Measurements from ENCODE around the gene NR3C2. TPM values are rescaled to one million over a fixed set of nuclear protein-coding genes. Genes with fewer than 3 reads are reported as not detected.

NR3C2 gene
- total RNA-seq, 2 donors from 2014 or later = 41.0 to 42.5 TPM

GRCh38 chr4:148376151-148376550 is 66.1 kb downstream of the NR3C2 start:
- H3K9me3 ChIP-seq (ENCODE audit: control insufficient read depth, low read length, poor library complexity, severe bottlenecking) = no peaks in the 10 kb centered on the region
- H3K36me3 Mint-ChIP-seq (ENCODE audit: low read depth) = peaks cover 5% of the 10 kb centered on the region
- H3K27me3 Mint-ChIP-seq = no peaks in the 10 kb centered on the region
- H3K27ac Mint-ChIP-seq = peak overlapping the region; percentile 95
- ATAC-seq (peak; percentile 85), DNase-seq (peak in 1 of 3 donors; percentile 9)
- peak overlapping the region; percentile 82 for H3K4me3 Mint-ChIP-seq
- peaks cover 22% of the 10 kb centered on the region for H3K4me1 Mint-ChIP-seq

GRCh38 chr4:148375584-148375983 is 66.6 kb downstream of the NR3C2 start:
- Mint-ChIP-seq H3K27me3 (no peaks in the 10 kb centered on the region), H3K4me3 (no peak overlapping the region), H3K36me3 (ENCODE audit: low read depth) (peaks cover 5% of the 10 kb centered on the region), H3K27ac (peak overlapping the region; percentile 95), H3K4me1 (peaks cover 24% of the 10 kb centered on the region)
- no peak for DNase-seq
- H3K9me3 ChIP-seq (ENCODE audit: control insufficient read depth, low read length, poor library complexity, severe bottlenecking) = no peaks in the 10 kb centered on the region
- peak; percentile 23 for ATAC-seq

GRCh38 chr4:148373093-148373492 is 69.1 kb downstream of the NR3C2 start:
- H3K4me3 Mint-ChIP-seq = no peak overlapping the region
- peaks cover 23% of the 10 kb centered on the region for H3K4me1 Mint-ChIP-seq
- DNase-seq (no peak), ATAC-seq (no peak)
- H3K36me3 Mint-ChIP-seq (ENCODE audit: low read depth) = peaks cover 5% of the 10 kb centered on the region
- no peaks in the 10 kb centered on the region for H3K27me3 Mint-ChIP-seq
- H3K27ac Mint-ChIP-seq = peak overlapping the region; percentile 19
- H3K9me3 ChIP-seq (ENCODE audit: control insufficient read depth, low read length, poor library complexity, severe bottlenecking) = no peaks in the 10 kb centered on the region

GRCh38 chr4:148369919-148370318 is 72.3 kb downstream of the NR3C2 start:
- Mint-ChIP-seq H3K4me3 (no peak overlapping the region), H3K27ac (no peak overlapping the region), H3K4me1 (peaks cover 13% of the 10 kb centered on the region), H3K36me3 (ENCODE audit: low read depth) (no peaks in the 10 kb centered on the region), H3K27me3 (no peaks in the 10 kb centered on the region)
- DNase-seq = no peak
- ATAC-seq = no peak
- no peaks in the 10 kb centered on the region for H3K9me3 ChIP-seq (ENCODE audit: control insufficient read depth, low read length, poor library complexity, severe bottlenecking)

GRCh38 chr4:148367756-148368155 is 74.5 kb downstream of the NR3C2 start:
- no peaks in the 10 kb centered on the region for H3K9me3 ChIP-seq (ENCODE audit: control insufficient read depth, low read length, poor library complexity, severe bottlenecking)
- Mint-ChIP-seq H3K4me1 (peaks cover 14% of the 10 kb centered on the region), H3K27me3 (no peaks in the 10 kb centered on the region), H3K36me3 (ENCODE audit: low read depth) (no peaks in the 10 kb centered on the region), H3K4me3 (peak overlapping the region; percentile 1), H3K27ac (peak overlapping the region; percentile 10)
- peak; percentile 55 for ATAC-seq
- DNase-seq = no peak

- no peaks in the 10 kb centered on the region for H3K27me3 Mint-ChIP-seq
- ATAC-seq (no peak), DNase-seq (no peak)
- peaks cover 18% of the 10 kb centered on the region for H3K4me1 Mint-ChIP-seq
- no peak overlapping the region for H3K4me3 Mint-ChIP-seq
- no peaks in the 10 kb centered on the region for H3K9me3 ChIP-seq (ENCODE audit: control insufficient read depth, low read length, poor library complexity, severe bottlenecking)
- H3K27ac Mint-ChIP-seq = peak overlapping the region; percentile 41
- H3K36me3 Mint-ChIP-seq (ENCODE audit: low read depth) = no peaks in the 10 kb centered on the region
Measured at GRCh38 chr4:148366251-148366650, 76.0 kb downstream of the NR3C2 start.

- H3K9me3 ChIP-seq (ENCODE audit: control insufficient read depth, low read length, poor library complexity, severe bottlenecking) = no peaks in the 10 kb centered on the region
- Mint-ChIP-seq H3K4me1 (peaks cover 20% of the 10 kb centered on the region), H3K27me3 (no peaks in the 10 kb centered on the region), H3K4me3 (no peak overlapping the region), H3K27ac (no peak overlapping the region), H3K36me3 (ENCODE audit: low read depth) (no peaks in the 10 kb centered on the region)
- DNase-seq = no peak
- no peak for ATAC-seq
Measured at GRCh38 chr4:148364525-148364924, 77.7 kb downstream of the NR3C2 start.

GRCh38 chr4:148359769-148360168 is 82.4 kb downstream of the NR3C2 start:
- H3K36me3 Mint-ChIP-seq (ENCODE audit: low read depth) = no peaks in the 10 kb centered on the region
- H3K27ac Mint-ChIP-seq = peak overlapping the region; percentile 72
- DNase-seq (no peak), ATAC-seq (no peak)
- H3K4me3 Mint-ChIP-seq = no peak overlapping the region
- H3K9me3 ChIP-seq (ENCODE audit: control insufficient read depth, low read length, poor library complexity, severe bottlenecking) = no peaks in the 10 kb centered on the region
- H3K4me1 Mint-ChIP-seq = peaks cover 26% of the 10 kb centered on the region
- no peaks in the 10 kb centered on the region for H3K27me3 Mint-ChIP-seq

GRCh38 chr4:148355442-148356123 is 86.6 kb downstream of the NR3C2 start:
- Mint-ChIP-seq H3K36me3 (ENCODE audit: low read depth) (no peaks in the 10 kb centered on the region), H3K4me3 (peak overlapping the region; percentile 80), H3K4me1 (peaks cover 25% of the 10 kb centered on the region), H3K27me3 (no peaks in the 10 kb centered on the region), H3K27ac (peak overlapping the region; percentile 93)
- ATAC-seq = peak; percentile 63
- no peak for DNase-seq
- no peaks in the 10 kb centered on the region for H3K9me3 ChIP-seq (ENCODE audit: control insufficient read depth, low read length, poor library complexity, severe bottlenecking)

GRCh38 chr4:148354186-148354585 is 88.0 kb downstream of the NR3C2 start:
- Mint-ChIP-seq H3K36me3 (ENCODE audit: low read depth) (no peaks in the 10 kb centered on the region), H3K4me3 (no peak overlapping the region), H3K27me3 (no peaks in the 10 kb centered on the region), H3K4me1 (peaks cover 28% of the 10 kb centered on the region), H3K27ac (no peak overlapping the region)
- ATAC-seq (no peak), DNase-seq (no peak)
- H3K9me3 ChIP-seq (ENCODE audit: control insufficient read depth, low read length, poor library complexity, severe bottlenecking) = no peaks in the 10 kb centered on the region

- Mint-ChIP-seq H3K4me1 (peaks cover 28% of the 10 kb centered on the region), H3K4me3 (no peak overlapping the region), H3K36me3 (ENCODE audit: low read depth) (no peaks in the 10 kb centered on the region), H3K27me3 (no peaks in the 10 kb centered on the region), H3K27ac (no peak overlapping the region)
- no peaks in the 10 kb centered on the region for H3K9me3 ChIP-seq (ENCODE audit: control insufficient read depth, low read length, poor library complexity, severe bottlenecking)
- ATAC-seq (no peak), DNase-seq (no peak)
Measured at GRCh38 chr4:148353571-148353970, 88.6 kb downstream of the NR3C2 start.

- peak overlapping the region; percentile 32 for H3K27ac Mint-ChIP-seq
- H3K4me3 Mint-ChIP-seq = no peak overlapping the region
- H3K9me3 ChIP-seq (ENCODE audit: control insufficient read depth, low read length, poor library complexity, severe bottlenecking) = no peaks in the 10 kb centered on the region
- DNase-seq = no peak
- ATAC-seq = no peak
- H3K36me3 Mint-ChIP-seq (ENCODE audit: low read depth) = no peaks in the 10 kb centered on the region
- no peaks in the 10 kb centered on the region for H3K27me3 Mint-ChIP-seq
- peaks cover 25% of the 10 kb centered on the region for H3K4me1 Mint-ChIP-seq
Measured at GRCh38 chr4:148349153-148349552, 93.1 kb downstream of the NR3C2 start.

- no peaks in the 10 kb centered on the region for H3K27me3 Mint-ChIP-seq
Measured at GRCh38 chr4:148346657-148347056, 95.6 kb downstream of the NR3C2 start.

GRCh38 chr4:148345509-148345908 is 96.7 kb downstream of the NR3C2 start:
- Mint-ChIP-seq H3K27ac (no peak overlapping the region), H3K27me3 (no peaks in the 10 kb centered on the region), H3K36me3 (ENCODE audit: low read depth) (no peaks in the 10 kb centered on the region), H3K4me3 (no peak overlapping the region), H3K4me1 (peaks cover 20% of the 10 kb centered on the region)
- DNase-seq (no peak), ATAC-seq (no peak)
- H3K9me3 ChIP-seq (ENCODE audit: control insufficient read depth, low read length, poor library complexity, severe bottlenecking) = no peaks in the 10 kb centered on the region

More at GRCh38 chr4:148346657-148347056, 95.6 kb downstream of the NR3C2 start:
- DNase-seq = no peak
- no peak for ATAC-seq
- Mint-ChIP-seq H3K4me1 (peaks cover 24% of the 10 kb centered on the region), H3K4me3 (no peak overlapping the region), H3K36me3 (ENCODE audit: low read depth) (no peaks in the 10 kb centered on the region), H3K27ac (no peak overlapping the region)
- H3K9me3 ChIP-seq (ENCODE audit: control insufficient read depth, low read length, poor library complexity, severe bottlenecking) = no peaks in the 10 kb centered on the region

All from T-helper 17 cell (primary cell).